IPS-18c (cell line): ENCODE measurements around the gene FGF1.

ENCODE experiments used
- H3K4me3 ChIP-seq: 2 replicates; pipeline ENCODE4 v1.7.0; 2013; ENCODE audit warnings: low read depth, mild to moderate bottlenecking, low read length, moderate library complexity; ENCODE audit not compliant: insufficient read depth
- H3K9me3 ChIP-seq: one replicate; pipeline ENCODE4 v1.6.1; 2013; ENCODE audit warnings: mild to moderate bottlenecking, low read length, moderate library complexity; ENCODE audit not compliant: control insufficient read depth, insufficient read depth

The FGF1 gene

GRCh38 chr5:142679744-142680143 lies 6.1 kb downstream of the FGF1 start:
- Histone ChIP-seq H3K9me3 (no peaks in the 10 kb centered on the region), H3K4me3 (no peak overlapping the region)

- no peak overlapping the region for H3K4me3 ChIP-seq
- no peaks in the 10 kb centered on the region for H3K9me3 ChIP-seq
These were observed 7.4 kb downstream of the FGF1 start for GRCh38 chr5:142678529-142678928.

GRCh38 chr5:142677198-142677597 lies 8.7 kb downstream of the FGF1 start:
- Histone ChIP-seq H3K4me3 (no peak overlapping the region), H3K9me3 (no peaks in the 10 kb centered on the region)

GRCh38 chr5:142676318-142676717 lies 9.6 kb downstream of the FGF1 start:
- Histone ChIP-seq H3K9me3 (no peaks in the 10 kb centered on the region), H3K4me3 (no peak overlapping the region)

GRCh38 chr5:142674531-142675469 lies 11.1 kb downstream of the FGF1 start:
- Histone ChIP-seq H3K9me3 (no peaks in the 10 kb centered on the region), H3K4me3 (no peak overlapping the region)

GRCh38 chr5:142671801-142672200 lies 14.1 kb downstream of the FGF1 start:
- Histone ChIP-seq H3K9me3 (no peaks in the 10 kb centered on the region), H3K4me3 (no peak overlapping the region)

GRCh38 chr5:142671266-142671665 lies 14.6 kb downstream of the FGF1 start:
- no peak overlapping the region for H3K4me3 ChIP-seq
- no peaks in the 10 kb centered on the region for H3K9me3 ChIP-seq

- Histone ChIP-seq H3K9me3 (no peaks in the 10 kb centered on the region), H3K4me3 (no peak overlapping the region)
These were observed 15.1 kb downstream of the FGF1 start for GRCh38 chr5:142670804-142671203.

- Histone ChIP-seq H3K9me3 (no peaks in the 10 kb centered on the region), H3K4me3 (no peak overlapping the region)
These were observed 16.4 kb downstream of the FGF1 start for GRCh38 chr5:142669477-142669876.

GRCh38 chr5:142668336-142668735 lies 17.6 kb downstream of the FGF1 start:
- Histone ChIP-seq H3K9me3 (no peaks in the 10 kb centered on the region), H3K4me3 (no peak overlapping the region)

GRCh38 chr5:142667831-142668230 lies 18.1 kb downstream of the FGF1 start:
- no peak overlapping the region for H3K4me3 ChIP-seq
- H3K9me3 ChIP-seq: no peaks in the 10 kb centered on the region

- Histone ChIP-seq H3K9me3 (no peaks in the 10 kb centered on the region), H3K4me3 (no peak overlapping the region)
These were observed 21.3 kb downstream of the FGF1 start for GRCh38 chr5:142664636-142665035.

GRCh38 chr5:142664067-142664466 lies 21.8 kb downstream of the FGF1 start:
- H3K4me3 ChIP-seq: no peak overlapping the region
- H3K9me3 ChIP-seq: no peaks in the 10 kb centered on the region

GRCh38 chr5:142663246-142663645 lies 22.6 kb downstream of the FGF1 start:
- H3K9me3 ChIP-seq: no peaks in the 10 kb centered on the region
- no peak overlapping the region for H3K4me3 ChIP-seq

GRCh38 chr5:142661957-142662356 lies 23.9 kb downstream of the FGF1 start:
- H3K9me3 ChIP-seq: no peaks in the 10 kb centered on the region
- H3K4me3 ChIP-seq: no peak overlapping the region

GRCh38 chr5:142661143-142661542 lies 24.7 kb downstream of the FGF1 start:
- Histone ChIP-seq H3K4me3 (no peak overlapping the region), H3K9me3 (no peaks in the 10 kb centered on the region)

GRCh38 chr5:142660731-142661130 lies 25.2 kb downstream of the FGF1 start:
- no peak overlapping the region for H3K4me3 ChIP-seq
- no peaks in the 10 kb centered on the region for H3K9me3 ChIP-seq

GRCh38 chr5:142660196-142660595 lies 25.7 kb downstream of the FGF1 start:
- Histone ChIP-seq H3K4me3 (no peak overlapping the region), H3K9me3 (no peaks in the 10 kb centered on the region)

- no peak overlapping the region for H3K4me3 ChIP-seq
- no peaks in the 10 kb centered on the region for H3K9me3 ChIP-seq
These were observed 26.5 kb downstream of the FGF1 start for GRCh38 chr5:142659405-142659804.
